SK-N-MC (cell line): ENCODE measurements around the gene RPL3.

Experiments
- DNase-seq: peaks from one replicate; pipeline ENCODE4 v3.0.0-alpha.2; 2011; ENCODE audit warnings: low read depth, low spot score
- H3K27ac ChIP-seq: fragments of 200-600 bp; sonication (generic); 2 replicates; pipeline ENCODE4 v1.5.1; 2016; ENCODE audit warnings: mixed run types
- H3K36me3 ChIP-seq: fragments of 200-600 bp; sonication (generic); 2 replicates; pipeline ENCODE4 v1.6.1; 2017; ENCODE audit warnings: antibody characterized with exemption, low read length, mixed read lengths; ENCODE audit not compliant: insufficient read depth
- H3K4me3 ChIP-seq: fragments of 200-600 bp; sonication (generic); 2 replicates; pipeline ENCODE4 v1.5.1; 2016
- H3K9ac ChIP-seq: fragments of 200-600 bp; sonication (generic); 2 replicates; pipeline ENCODE4 v1.8.0; 2017; ENCODE audit warnings: mixed run types, mixed read lengths; ENCODE audit not compliant: insufficient read length
- H3K9me3 ChIP-seq: fragments of 200-600 bp; sonication (generic); 2 replicates; pipeline ENCODE4 v1.6.1; 2017; ENCODE audit warnings: low read depth, mild to moderate bottlenecking, antibody characterized with exemption, low read length, moderate library complexity, mixed read lengths
- EZH2 ChIP-seq: fragments of 200-600 bp; sonication (generic); IDR thresholded peaks from one replicate; pipeline ENCODE4 v1.6.1; 2017; ENCODE audit warnings: antibody characterized with exemption
- FOXP2 ChIP-seq: optimal IDR thresholded peaks from 2 replicates; pipeline ENCODE3; 2011; ENCODE audit warnings: mild to moderate bottlenecking, moderate library complexity; ENCODE audit not compliant: insufficient read depth; ENCODE audit errors: extremely low read length, control extremely low read depth
- POLR2AphosphoS5 ChIP-seq: IDR thresholded peaks from 2 replicates; pipeline ENCODE4 v1.6.1; 2012; ENCODE audit warnings: mild to moderate bottlenecking, low read depth, low read length, borderline replicate concordance

The RPL3 gene

GRCh38 chr22:39279170-39279850 is 40.1 kb downstream of the RPL3 start:
- Histone ChIP-seq H3K9ac (no peak overlapping the region), H3K4me3 (no peak overlapping the region), H3K9me3 (no peaks in the 10 kb centered on the region; the same call in 1 of the 2 replicates), H3K36me3 (no peaks in the 10 kb centered on the region), H3K27ac (peak overlapping the region; percentile 75)
- TF ChIP-seq EZH2 (no peak), POLR2AphosphoS5 (no peak)
- DNase-seq = no peak

- Histone ChIP-seq H3K36me3 (no peaks in the 10 kb centered on the region), H3K9me3 (no peaks in the 10 kb centered on the region; the same call in 1 of the 2 replicates), H3K9ac (no peak overlapping the region), H3K4me3 (no peak overlapping the region), H3K27ac (peak overlapping the region; percentile 48; the same call in 1 of the 2 replicates)
- TF ChIP-seq POLR2AphosphoS5 = no peak
- no peak for TF ChIP-seq EZH2
- no peak for TF ChIP-seq FOXP2
- DNase-seq = no peak
Measured at GRCh38 chr22:39278040-39278439, 41.4 kb downstream of the RPL3 start.

GRCh38 chr22:39277142-39277607 is 42.2 kb downstream of the RPL3 start:
- Histone ChIP-seq H3K9ac (no peak overlapping the region), H3K4me3 (no peak overlapping the region), H3K9me3 (no peaks in the 10 kb centered on the region; the same call in 1 of the 2 replicates), H3K36me3 (no peaks in the 10 kb centered on the region), H3K27ac (no peak overlapping the region)
- TF ChIP-seq POLR2AphosphoS5 = no peak
- no peak for TF ChIP-seq EZH2
- no peak for TF ChIP-seq FOXP2
- DNase-seq = no peak

GRCh38 chr22:39276440-39277141 is 42.8 kb downstream of the RPL3 start:
- H3K27ac ChIP-seq = no peak overlapping the region
- H3K4me3 ChIP-seq = no peak overlapping the region
- no peak for DNase-seq
- TF ChIP-seq FOXP2 = no peak
- TF ChIP-seq POLR2AphosphoS5 = no peak
- no peak overlapping the region for H3K9ac ChIP-seq
- H3K36me3 ChIP-seq = no peaks in the 10 kb centered on the region
- H3K9me3 ChIP-seq = no peaks in the 10 kb centered on the region; the same call in 1 of the 2 replicates

- Histone ChIP-seq H3K4me3 (no peak overlapping the region), H3K9ac (no peak overlapping the region), H3K27ac (no peak overlapping the region), H3K36me3 (no peaks in the 10 kb centered on the region), H3K9me3 (no peaks in the 10 kb centered on the region; the same call in 1 of the 2 replicates)
- DNase-seq = no peak
- TF ChIP-seq EZH2 (no peak), FOXP2 (no peak), POLR2AphosphoS5 (no peak)
Measured at GRCh38 chr22:39275814-39276439, 43.5 kb downstream of the RPL3 start.

- H3K9ac ChIP-seq = no peak overlapping the region
- no peak overlapping the region for H3K27ac ChIP-seq
- H3K4me3 ChIP-seq = no peak overlapping the region
- H3K36me3 ChIP-seq = no peaks in the 10 kb centered on the region
- no peaks in the 10 kb centered on the region; the same call in 1 of the 2 replicates for H3K9me3 ChIP-seq
- no peak for DNase-seq
- TF ChIP-seq FOXP2 (no peak), POLR2AphosphoS5 (no peak), EZH2 (no peak)
Measured at GRCh38 chr22:39273950-39274887, 45.2 kb downstream of the RPL3 start.

- H3K36me3 ChIP-seq = no peaks in the 10 kb centered on the region
- H3K9me3 ChIP-seq = no peaks in the 10 kb centered on the region
- no peak overlapping the region for H3K9ac ChIP-seq
- no peak overlapping the region for H3K4me3 ChIP-seq
- no peak overlapping the region for H3K27ac ChIP-seq
- TF ChIP-seq EZH2 (no peak), FOXP2 (no peak), POLR2AphosphoS5 (no peak)
- DNase-seq = no peak
Measured at GRCh38 chr22:39270792-39271191, 48.6 kb downstream of the RPL3 start.

GRCh38 chr22:39270280-39270679 is 49.1 kb downstream of the RPL3 start:
- Histone ChIP-seq H3K4me3 (no peak overlapping the region), H3K36me3 (no peaks in the 10 kb centered on the region), H3K27ac (no peak overlapping the region), H3K9me3 (no peaks in the 10 kb centered on the region), H3K9ac (no peak overlapping the region)
- TF ChIP-seq POLR2AphosphoS5 (no peak), EZH2 (no peak), FOXP2 (no peak)
- no peak for DNase-seq
